Measurements from ENCODE around the gene CLEC4G.
"Not testable (repeated sequence)": the region's sequence is repeated elsewhere in the genome, so short reads cannot be mapped to it uniquely, and the experiment has no call there.

CLEC4G gene, protein sequence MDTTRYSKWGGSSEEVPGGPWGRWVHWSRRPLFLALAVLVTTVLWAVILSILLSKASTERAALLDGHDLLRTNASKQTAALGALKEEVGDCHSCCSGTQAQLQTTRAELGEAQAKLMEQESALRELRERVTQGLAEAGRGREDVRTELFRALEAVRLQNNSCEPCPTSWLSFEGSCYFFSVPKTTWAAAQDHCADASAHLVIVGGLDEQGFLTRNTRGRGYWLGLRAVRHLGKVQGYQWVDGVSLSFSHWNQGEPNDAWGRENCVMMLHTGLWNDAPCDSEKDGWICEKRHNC

DNA sequence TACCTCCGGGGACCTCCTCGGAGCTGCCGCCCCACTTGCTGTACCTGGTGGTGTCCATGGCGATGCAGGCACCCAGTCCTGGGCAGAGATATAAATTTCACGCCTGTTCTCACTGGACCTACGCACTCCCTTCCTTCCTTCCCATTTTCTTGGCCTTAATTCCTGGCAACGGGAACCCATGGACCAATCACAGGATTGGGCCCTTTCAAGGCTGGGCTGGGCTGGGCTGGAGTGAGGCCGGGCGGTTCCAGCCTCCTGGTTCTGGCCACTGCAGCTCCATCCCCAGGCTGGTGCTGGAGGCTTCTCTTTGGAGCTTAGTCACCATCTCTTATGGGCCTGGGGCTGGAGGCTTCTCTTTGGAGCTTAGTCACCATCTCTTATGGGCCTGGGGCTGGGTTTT lies at the start of gene CLEC4G:
CLEC4G (minus strand) TSS at position 66 of the 400 bp plus-strand sequence; CDS start at position 58, 8 bp downstream.
- in situ Hi-C loops (cut with MboI; ENCODE audit: low sequenced_read_pairs): no loop called here

DNA sequence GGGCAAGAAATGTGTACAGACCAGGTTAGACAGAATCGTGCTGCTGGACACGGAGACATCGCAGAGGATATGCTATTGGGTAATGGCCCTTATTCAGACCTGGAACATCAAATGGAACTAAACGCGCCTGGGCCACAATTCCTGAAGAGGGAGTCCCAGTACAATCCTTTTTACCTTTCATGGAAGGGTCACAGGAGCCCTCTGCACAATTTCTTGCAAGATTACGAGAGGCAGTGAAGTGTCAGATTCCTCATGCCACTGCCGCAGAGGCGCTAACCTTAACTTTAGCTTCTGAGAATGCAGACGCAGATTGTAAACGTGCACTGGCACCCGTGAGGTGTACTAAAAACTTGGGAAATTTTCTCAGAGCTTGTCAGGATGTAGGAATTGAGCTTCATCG lies 49.2 kb upstream of the CLEC4G start:
- in situ Hi-C loops (cut with MboI; ENCODE audit: low sequenced_read_pairs): no loop called here

DNA sequence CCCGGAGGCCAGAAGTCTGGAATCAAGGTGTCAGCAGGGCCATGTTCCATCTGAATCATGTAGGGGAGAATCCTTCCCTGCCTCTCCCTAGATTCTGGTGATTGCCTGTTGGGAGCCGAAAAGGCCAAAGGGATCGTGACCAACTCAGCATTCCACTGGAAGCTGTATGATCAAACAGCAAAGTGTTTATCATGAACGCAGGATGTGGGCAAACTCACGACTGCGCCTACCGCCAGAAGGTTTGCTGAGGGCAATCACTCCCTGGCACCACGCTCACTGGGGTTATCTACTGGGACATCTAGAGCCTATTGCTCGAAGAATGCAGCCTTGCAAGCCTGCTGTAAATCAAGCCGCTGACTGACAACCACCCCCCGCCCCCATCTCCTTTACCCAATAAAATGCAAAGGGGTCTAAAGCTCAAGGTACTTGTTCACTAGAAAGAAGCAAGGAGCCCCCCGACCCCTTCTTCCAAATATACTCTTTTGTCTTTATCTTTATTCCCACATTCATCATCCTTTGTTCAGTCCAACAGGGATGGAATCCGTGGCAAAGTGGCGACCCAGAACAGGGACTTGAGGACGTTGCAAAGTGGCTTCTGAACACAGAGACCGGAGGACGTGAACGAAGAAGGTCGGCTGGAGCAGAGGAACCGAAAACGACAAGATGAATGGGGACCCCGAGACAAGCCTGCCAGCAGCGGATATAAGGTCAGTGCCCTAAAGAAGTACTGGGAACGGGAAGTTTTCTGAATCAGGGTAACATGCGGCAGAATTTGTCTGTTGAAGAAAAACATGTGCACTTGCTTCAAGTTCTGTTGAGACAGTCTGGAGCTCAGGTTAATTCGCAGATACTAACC lies 47.9 kb upstream of the CLEC4G start:
- in situ Hi-C loops (cut with MboI; ENCODE audit: low sequenced_read_pairs): no loop called here

DNA sequence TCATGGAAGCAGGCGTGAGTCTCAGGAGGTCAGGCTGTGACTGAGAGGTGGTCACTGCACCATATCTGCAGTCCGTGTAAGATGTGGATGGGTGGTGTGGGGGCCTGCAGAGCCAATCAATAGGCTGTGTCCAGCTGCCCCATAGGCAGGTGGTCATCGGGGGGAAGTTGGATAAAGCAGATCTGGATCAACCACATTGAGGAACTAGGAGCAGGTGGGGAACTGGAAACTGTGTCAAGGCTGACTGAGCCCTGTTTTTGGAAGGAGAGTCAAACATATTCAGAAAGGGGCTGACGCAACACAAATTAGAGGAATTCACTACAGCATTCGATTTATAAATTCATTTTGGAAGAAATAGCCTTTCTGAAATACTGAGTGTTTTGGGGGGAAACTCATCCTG lies 46.2 kb upstream of the CLEC4G start:
- in situ Hi-C loops (cut with MboI; ENCODE audit: low sequenced_read_pairs): no loop called here

DNA sequence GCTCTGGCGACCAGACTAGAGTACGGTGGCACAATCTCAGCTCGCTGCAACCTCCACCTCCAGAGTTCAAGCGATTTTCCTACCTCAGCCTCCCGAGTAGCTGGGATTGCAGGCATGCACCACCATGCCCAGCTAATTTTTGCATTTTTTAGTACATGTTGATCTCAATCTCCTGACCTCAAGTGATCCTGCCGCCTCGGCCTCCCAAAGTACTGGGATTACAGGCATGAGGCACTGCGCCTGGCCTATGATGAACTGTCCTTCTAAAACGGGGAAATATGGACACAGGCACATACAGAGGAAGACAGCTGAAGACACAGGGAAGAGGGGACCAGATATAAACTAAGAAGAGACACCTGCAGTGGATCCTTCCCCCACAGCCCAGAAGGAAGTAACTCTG lies 43.9 kb upstream of the CLEC4G start:
- in situ Hi-C loops (cut with MboI; ENCODE audit: low sequenced_read_pairs): no loop called here

DNA sequence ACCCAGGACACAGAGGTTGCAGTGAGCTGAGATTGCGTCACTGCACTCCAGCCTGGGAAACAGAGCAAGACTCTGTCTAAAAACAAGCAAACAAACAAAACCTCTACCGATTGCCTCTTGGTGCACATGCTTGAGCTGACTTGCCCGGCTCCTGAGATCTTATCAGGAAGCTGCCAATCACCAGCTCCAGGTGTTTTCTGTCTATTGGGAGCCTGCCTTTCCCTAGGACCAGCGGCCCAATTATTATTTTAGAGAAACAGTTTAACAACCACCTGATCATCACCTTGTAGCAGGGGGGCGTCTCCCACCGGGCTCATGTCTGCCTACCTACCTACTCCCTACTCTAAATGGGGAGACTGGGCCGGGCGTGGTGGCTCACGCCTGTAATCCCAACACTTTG lies 41.9 kb upstream of the CLEC4G start:
- in situ Hi-C loops (cut with MboI; ENCODE audit: low sequenced_read_pairs): no loop called here

DNA sequence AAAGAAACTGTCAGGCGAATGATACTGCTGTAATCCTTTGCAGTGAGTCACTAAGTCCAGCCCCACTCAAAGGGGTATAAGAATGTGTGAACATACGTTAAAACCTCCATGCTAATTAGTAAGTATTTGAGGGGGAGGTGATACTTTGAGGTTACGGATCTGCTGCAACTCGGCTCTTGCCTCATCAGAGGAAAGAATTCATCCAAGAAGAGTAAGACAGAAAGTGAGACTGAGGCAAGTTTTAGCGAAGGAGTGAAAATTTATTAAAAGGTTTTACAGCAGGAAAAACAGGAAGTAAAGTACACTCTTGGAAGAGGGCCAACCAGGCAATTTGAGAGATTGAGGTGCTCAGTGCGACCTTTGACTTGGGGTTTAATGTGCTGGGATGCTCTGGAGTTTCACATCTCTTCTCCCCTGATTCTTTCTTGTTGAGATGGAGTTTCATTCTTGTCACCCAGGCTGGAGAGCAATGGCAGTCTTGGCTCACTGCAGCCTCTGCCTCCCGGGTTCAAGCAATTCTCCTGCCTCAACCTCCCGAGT lies 40.9 kb upstream of the CLEC4G start:
- in situ Hi-C loops (cut with MboI; ENCODE audit: low sequenced_read_pairs): no loop called here

DNA sequence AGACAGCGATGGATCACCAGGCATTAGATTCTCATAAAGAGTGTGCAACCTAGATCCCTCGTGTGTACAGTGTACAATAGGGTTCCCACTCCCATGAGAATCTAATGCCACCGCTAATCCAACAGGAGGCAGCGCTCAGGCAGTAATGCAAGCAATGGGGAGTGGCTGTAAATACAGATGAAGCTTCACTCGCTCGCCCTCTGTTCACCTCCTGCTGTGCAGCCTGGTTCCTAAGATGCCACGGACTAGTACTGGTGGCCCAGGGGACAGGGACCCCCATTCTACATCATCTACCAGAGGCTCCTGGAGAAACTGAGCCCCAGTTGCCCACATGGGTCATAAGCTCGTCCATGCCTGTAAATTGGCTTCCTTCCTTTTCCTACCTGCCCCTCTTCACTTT lies 39.2 kb upstream of the CLEC4G start:
- in situ Hi-C loops (cut with MboI; ENCODE audit: low sequenced_read_pairs): no loop called here

DNA sequence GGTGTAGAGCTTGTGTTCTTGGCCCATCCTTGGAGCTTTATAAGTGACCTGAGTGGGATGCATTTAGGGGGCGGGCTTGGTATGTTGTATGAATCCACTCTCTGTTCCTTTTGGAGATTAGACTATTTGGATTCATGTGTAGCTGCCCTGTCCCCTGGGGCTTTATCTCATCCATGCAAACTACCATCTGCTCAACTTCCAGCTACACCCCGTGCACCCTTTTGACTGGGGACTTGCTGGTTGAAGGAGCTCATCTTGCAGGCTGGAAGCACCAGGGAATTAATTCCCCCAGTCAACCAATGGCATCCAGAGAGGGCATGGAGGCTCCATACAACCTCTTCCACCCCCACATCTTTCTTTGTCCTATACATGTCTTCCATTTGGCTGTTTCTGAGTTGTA lies 37.3 kb upstream of the CLEC4G start:
- in situ Hi-C loops (cut with MboI; ENCODE audit: low sequenced_read_pairs): no loop called here

DNA sequence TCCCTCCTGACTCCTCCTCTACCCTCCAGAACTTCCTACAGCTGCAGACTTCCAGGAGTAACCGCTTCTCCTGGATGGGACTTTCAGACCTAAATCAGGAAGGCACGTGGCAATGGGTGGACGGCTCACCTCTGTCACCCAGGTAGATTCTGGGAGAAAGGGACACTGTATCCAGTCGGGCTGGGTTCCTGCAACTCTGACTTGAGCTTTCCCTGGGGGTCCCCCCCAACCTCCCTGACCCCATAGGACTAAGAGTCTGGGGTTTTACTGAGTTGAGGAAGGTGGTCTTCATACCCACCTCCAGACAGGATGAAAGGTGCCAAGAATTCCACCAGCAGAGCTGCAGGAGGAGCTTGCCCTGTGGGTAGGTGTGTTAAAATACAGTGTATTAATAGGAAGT lies 35.6 kb upstream of the CLEC4G start:
- in situ Hi-C loops (cut with MboI; ENCODE audit: low sequenced_read_pairs): no loop called here

DNA sequence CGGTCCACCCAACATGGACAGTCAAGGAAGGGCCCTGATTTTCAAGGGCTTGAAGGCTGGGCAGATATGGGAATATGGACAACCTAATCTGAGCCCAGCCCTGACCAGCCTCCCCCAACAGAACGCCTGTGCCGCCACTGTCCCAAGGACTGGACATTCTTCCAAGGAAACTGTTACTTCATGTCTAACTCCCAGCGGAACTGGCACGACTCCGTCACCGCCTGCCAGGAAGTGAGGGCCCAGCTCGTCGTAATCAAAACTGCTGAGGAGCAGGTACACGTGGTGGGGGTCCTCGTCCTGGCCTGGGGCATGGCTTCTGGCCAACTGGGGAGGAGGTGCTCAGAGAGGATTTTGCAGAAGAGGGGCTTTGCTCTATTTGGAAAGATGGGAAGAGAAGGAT lies 34.6 kb upstream of the CLEC4G start:
- in situ Hi-C loops (cut with MboI; ENCODE audit: low sequenced_read_pairs): no loop called here

DNA sequence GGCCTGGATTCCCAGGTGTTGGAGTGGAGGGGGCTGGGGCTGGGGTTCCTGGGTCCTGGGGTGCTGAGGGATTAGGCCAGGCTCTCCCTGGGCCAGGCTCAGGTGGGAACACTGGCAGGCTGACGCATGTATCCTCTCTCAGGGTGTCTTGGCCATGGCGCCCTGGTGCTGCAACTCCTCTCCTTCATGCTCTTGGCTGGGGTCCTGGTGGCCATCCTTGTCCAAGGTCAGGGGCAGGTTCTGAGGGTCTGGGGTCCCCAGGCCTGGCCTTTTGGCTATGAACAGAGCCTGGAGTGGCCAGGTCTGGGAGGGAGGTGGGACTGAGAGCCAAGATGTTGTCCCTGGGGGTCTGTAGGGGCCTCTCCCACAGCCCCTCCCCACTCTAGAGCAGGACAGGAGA lies 33.1 kb upstream of the CLEC4G start:
- in situ Hi-C loops (cut with MboI; ENCODE audit: low sequenced_read_pairs): not testable (repeated sequence)

DNA sequence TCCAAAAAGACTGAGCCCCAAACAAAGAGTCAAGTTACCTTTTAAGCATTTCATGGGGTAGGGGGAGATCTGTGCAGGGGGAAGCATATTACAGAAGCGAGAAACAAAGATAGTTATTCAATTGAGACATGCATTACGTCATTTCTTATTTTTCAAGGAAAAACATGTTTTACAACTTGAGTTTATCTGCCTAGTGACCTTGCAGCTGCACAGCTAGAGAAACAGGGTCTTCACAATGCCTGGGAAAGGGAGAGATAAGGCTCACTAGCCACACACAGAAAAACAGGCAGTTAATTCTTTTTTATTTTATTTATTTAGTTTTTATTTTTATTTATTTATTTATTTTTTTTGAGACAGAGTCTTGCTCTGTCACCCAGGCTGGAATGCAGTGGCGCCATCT lies 32.2 kb upstream of the CLEC4G start:
- in situ Hi-C loops (cut with MboI; ENCODE audit: low sequenced_read_pairs): not testable (repeated sequence)

DNA sequence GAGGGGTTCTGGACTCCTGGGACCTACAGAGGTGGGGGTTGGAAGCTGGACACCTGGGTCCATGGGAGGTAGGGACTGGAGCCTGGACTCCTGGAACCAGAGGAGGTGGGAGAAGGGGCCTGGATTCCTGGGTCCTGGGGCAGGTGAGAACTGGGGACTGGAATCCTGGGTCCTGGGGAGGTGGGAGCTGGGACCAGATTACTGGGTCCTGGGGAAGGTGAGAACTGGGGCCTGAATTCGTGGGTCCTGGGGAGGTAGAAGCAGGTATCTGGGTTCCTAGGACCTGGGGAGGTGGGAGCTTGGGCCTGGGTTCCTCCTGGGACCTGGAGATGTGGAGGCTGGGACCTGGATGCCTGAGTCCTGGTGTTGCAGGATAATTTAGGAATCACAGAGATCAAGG lies 31.8 kb upstream of the CLEC4G start:
- in situ Hi-C loops (cut with MboI; ENCODE audit: low sequenced_read_pairs): no loop called here

DNA sequence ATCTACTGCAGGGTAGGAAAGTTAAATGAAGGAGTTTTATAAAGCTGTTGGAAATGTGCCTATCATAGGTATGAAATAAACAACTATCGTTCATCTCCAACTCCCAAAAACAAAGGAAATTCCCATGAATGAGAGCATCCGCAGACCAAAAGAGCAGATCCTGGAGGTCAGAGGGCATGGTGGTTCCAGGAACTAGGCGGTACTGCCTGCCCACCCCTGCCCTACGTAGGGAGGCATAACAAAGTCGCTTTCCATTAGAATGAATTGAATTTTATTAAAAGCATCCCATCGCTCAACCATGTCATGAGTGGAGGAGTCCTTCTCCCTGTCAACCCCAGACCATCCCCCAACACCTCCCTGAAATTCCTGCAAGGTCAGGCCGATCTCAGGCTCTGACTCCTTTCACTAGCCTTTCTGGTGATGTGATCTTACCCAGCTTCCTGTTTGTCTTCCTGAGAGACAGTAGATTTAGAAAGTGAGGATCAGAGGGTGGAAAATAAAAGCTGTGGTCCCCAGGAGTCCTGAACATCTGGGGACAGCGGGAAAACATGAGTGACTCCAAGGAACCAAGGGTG lies 30.9 kb upstream of the CLEC4G start, which contains the start of gene CLEC4M:
CLEC4M (plus strand) TSS at position 525 of the 575 bp plus-strand sequence; CDS start at position 549, 24 bp downstream.
- in situ Hi-C loops (cut with MboI; ENCODE audit: low sequenced_read_pairs): no loop called here

DNA sequence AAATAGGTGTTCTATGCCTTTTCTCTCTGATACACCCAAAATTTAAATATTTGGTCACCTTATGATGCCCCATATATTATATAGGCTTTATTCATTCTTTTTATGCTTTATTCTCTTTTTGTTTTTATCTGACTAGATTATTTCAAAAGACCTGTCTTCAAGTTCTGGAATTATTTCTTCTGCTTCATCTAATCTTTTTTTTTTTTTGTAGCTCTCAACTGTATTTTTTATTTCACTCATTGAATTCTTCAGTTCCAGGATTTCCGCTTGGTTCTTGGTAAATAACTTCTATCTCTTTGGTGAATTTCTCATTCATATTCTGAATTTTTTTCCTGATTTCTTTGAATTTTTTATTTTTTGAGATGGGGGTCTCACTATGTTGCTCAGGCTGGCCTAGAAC lies 27.2 kb upstream of the CLEC4G start:
- in situ Hi-C loops (cut with MboI; ENCODE audit: low sequenced_read_pairs): no loop called here

DNA sequence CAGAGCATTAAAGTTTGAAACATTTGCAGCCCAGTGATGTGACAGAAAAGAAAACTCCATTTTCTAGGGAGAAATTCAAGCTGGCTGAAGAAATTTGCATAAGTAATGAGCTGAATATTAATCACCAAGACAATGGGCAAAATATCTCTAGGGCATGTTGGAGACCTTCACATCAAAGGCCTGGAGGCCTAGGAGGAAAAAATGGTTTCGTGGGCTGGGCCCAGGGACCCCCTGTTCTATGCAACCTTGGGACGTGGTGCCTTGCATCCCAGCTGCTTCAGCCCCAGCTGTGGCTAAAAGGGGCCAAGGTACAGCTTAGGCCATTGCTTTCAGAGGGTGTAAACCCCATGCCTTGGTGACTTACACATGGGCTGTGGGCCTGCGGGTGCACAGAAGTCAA lies 25.4 kb upstream of the CLEC4G start:
- in situ Hi-C loops (cut with MboI; ENCODE audit: low sequenced_read_pairs): no loop called here

DNA sequence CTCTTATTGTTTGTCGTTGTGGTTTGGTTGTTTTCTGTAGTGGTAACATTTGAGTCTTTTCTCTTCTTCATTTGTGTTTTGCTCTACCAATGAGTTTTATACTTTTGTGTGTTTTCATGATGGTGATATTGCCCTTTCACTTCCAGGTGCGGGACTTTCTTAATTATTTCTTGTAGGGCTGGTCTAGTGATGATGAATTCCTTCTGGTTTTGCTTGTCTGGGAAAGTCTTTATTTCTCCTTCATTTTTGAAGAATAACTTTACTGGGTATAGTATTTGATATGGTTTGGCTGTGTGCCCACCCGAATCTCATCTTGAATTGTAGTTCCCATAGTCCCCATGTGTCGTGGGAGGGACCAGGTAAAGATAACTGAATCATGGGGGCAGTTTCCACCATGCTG lies 24.3 kb upstream of the CLEC4G start:
- in situ Hi-C loops (cut with MboI; ENCODE audit: low sequenced_read_pairs): no loop called here

DNA sequence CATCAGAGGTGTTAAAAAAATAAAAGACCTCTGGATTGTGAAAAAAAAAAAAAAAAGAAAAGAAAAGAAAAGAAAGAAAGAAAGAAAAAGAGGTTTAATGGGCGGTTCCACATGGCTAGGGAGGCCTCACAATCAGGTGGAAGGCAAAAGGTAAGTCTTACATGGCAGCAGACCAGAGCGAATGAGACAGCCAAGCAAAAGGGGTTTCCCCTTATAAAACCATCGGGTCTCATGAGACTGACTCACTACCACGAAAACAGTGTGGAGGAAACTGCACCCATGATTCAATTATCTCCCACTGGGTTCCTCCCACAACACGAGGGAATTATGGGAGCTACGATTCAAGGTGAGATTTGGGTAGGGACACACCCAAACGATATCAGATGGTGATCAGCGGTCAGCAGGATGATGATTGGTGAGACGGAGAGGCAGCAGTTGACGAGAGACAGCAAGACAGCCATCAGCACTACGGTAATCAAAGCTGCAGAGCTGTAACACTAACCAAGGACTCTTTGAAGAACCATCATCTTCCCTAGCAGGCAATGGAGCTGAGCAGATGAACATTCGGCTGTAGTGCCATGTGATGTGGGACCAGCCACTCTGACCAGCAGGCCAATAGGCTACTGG lies 19.4 kb upstream of the CLEC4G start:
- in situ Hi-C loops (cut with MboI; ENCODE audit: low sequenced_read_pairs): no loop called here

DNA sequence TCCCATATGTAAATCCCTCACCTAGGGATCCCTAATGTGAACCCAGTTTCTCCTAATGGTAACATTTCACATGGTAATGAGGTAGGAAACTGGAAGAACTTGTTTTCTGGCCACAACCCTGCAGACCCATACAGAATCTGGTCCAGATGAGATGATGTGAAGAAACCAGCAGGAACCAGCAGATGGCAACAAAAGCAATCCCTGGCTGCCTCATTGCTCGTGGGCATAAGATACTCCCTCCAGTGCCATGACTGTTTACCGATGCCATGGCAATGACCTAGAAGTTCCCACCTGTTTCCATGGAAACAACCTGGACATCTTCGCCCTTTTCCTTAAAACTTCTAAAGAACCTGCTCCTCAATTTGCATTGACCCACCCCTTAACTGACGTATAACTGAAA lies 16.8 kb upstream of the CLEC4G start:
- in situ Hi-C loops (cut with MboI; ENCODE audit: low sequenced_read_pairs): no loop called here

DNA sequence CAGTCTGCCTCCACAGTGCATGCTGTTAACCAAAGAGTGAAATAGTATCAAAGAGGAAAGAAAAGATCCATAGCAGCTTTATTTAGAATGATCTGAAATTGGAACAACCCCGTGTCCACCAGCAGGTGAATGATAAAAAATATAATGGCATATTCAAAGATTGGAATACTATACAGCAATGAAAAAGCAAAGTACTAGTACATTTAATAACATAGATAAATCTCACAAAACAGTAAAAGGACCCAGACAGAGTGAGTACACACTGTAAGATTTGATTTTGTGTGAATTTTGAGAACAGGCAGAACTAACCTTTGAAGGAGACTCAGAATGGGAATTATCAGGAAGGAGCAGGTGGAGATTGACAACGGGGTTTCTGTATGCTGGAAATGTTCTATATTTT lies 16.3 kb upstream of the CLEC4G start:
- in situ Hi-C loops (cut with MboI; ENCODE audit: low sequenced_read_pairs): no loop called here

Data from HL-60/S4 treated with phorbol 12-myristate 13-acetate at 8.2 ng/mL for 4 days and 3 days (cell line).